Lung (tissue), 12 donors: ENCODE measurements around the gene RER1. TPM values are rescaled to one million over a fixed set of nuclear protein-coding genes. Genes with fewer than 3 reads are reported as not detected.

ENCODE experiments used
- ATAC-seq: fragments of 200-7000 bp; cut with Tn5 transposase; one replicate; pipeline ENCODE4 v1.9.1; 2020; ENCODE audit warnings: moderate number of reproducible peaks; ENCODE audit not compliant: insufficient read depth, low FRiP score
- DNase-seq, 3 donors: peaks; one replicate each; pipeline ENCODE4 v3.0.0-alpha.2; 2013 to 2017
- H3K27ac ChIP-seq, 2 donors: one replicate each; pipeline ENCODE4 v1.5.1; 2013; ENCODE audit warnings: mild to moderate bottlenecking in 2 of 2, moderate library complexity in 2 of 2, control low read depth in 1 of 2, inconsistent platforms in 1 of 2, low read depth in 1 of 2, low read length in 1 of 2
- H3K27me3 ChIP-seq, 3 donors: one replicate each; pipeline ENCODE4 v1.5.1; 2013; ENCODE audit warnings: low read length in 2 of 3; ENCODE audit not compliant: control insufficient read depth in 3 of 3, insufficient read depth in 3 of 3
- H3K36me3 ChIP-seq, 4 donors: one replicate each; pipeline ENCODE4 v1.5.1; 2013; ENCODE audit warnings: low read length in 4 of 4, mild to moderate bottlenecking in 1 of 4, moderate library complexity in 1 of 4; ENCODE audit not compliant: control insufficient read depth in 4 of 4, insufficient read depth in 4 of 4
- H3K4me1 ChIP-seq, 5 donors: one replicate each; pipeline ENCODE4 v1.5.1; 2013; ENCODE audit warnings: low read length in 5 of 5, mild to moderate bottlenecking in 2 of 5, moderate library complexity in 1 of 5; ENCODE audit not compliant: control insufficient read depth in 5 of 5, insufficient read depth in 5 of 5
- H3K4me3 ChIP-seq: one replicate; pipeline ENCODE4 v1.5.1; 2013; ENCODE audit warnings: mild to moderate bottlenecking, control low read depth, moderate library complexity
- H3K9ac ChIP-seq, 2 donors: one replicate each; pipeline ENCODE4 v1.5.1; 2013; ENCODE audit warnings: low read length in 2 of 2, control low read depth in 1 of 2; ENCODE audit not compliant: insufficient read depth in 1 of 2
- H3K9me3 ChIP-seq, 4 donors: one replicate each; pipeline ENCODE4 v1.5.1; 2013; ENCODE audit warnings: low read length in 3 of 4, mild to moderate bottlenecking in 1 of 4, moderate library complexity in 1 of 4; ENCODE audit not compliant: control insufficient read depth in 4 of 4, insufficient read depth in 3 of 4
- CTCF ChIP-seq: IDR thresholded peaks from 2 replicates; pipeline ENCODE4 v1.5.1; 2012; ENCODE audit warnings: mild to moderate bottlenecking; ENCODE audit errors: control extremely low read depth, extremely low read depth
- WGBS, 2 donors: extraction: QIAGEN DNeasy Blood & Tissue Kit; methylation state at CpG; one replicate each; pipeline ENCODE4 v1.1.7; 2013; 5-methylcytosine and 5-hydroxymethylcytosine counted together
- polyA plus RNA-seq, 2 donors: library from polyadenylated mRNA; stranded (reverse); fragments of 200-250 nt; gene quantifications; one replicate each; pipeline ENCODE4 v1.2.1, GENCODE V29; 2013
- total RNA-seq, 2 donors: library from RNA; depleted of rRNA in 1 of 2; stranded (reverse); fragments of >200 nt in 1 of 2; gene quantifications; one replicate each; pipeline ENCODE4 v1.2.1, GENCODE V29; 2014 to 2021
- donor health status: control.
- donor health status: control.
- donor health status: Bipolar disorder and iron deficiency.
- donor health status: healthy.
- donor health status: DM: yes; HTN: yes; CAD: no.

The RER1 gene
- total and polyA plus RNA-seq, 4 donors: 71.7 to 134 (median 87.9) TPM

DNA sequence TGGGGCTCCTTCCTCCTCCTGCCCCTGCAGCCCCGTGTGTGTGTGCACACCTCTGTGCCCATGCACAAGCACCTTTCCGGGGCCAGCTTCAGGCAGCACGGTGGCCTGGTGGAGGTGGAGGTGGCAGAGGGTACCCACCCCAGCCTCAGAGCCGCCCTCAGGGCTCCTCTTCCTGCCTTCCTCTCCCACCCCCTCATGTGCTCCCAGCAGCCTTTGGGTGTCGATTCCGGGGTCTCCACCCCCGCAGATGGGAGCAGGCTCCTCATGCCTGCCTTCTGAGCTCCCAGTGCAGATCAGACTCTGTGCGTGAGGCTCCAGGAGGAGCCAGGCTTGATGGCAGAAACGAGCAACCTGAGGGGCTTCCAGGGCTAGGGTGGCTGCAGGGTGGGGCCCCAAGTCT lies 55.2 kb downstream of the RER1 start:
- ATAC-seq (no peak), DNase-seq (no peak)
- Histone ChIP-seq H3K9me3 (peaks cover 0 to 4% (median 0%) of the 10 kb centered on the region in 4 donors), H3K27me3 (peaks cover 6 to 31% (median 30%) of the 10 kb centered on the region in 3 donors), H3K4me1 (peaks cover 0 to 14% (median 0%) of the 10 kb centered on the region in 5 donors), H3K36me3 (no peaks in the 10 kb centered on the region), H3K27ac (no peak overlapping the region), H3K9ac (no peak overlapping the region), H3K4me3 (no peak overlapping the region)
- WGBS, 2 donors: 48 to 53% methylated on average over 7 to 9 of the region's 9 CpGs
- TF ChIP-seq CTCF: no peak

DNA sequence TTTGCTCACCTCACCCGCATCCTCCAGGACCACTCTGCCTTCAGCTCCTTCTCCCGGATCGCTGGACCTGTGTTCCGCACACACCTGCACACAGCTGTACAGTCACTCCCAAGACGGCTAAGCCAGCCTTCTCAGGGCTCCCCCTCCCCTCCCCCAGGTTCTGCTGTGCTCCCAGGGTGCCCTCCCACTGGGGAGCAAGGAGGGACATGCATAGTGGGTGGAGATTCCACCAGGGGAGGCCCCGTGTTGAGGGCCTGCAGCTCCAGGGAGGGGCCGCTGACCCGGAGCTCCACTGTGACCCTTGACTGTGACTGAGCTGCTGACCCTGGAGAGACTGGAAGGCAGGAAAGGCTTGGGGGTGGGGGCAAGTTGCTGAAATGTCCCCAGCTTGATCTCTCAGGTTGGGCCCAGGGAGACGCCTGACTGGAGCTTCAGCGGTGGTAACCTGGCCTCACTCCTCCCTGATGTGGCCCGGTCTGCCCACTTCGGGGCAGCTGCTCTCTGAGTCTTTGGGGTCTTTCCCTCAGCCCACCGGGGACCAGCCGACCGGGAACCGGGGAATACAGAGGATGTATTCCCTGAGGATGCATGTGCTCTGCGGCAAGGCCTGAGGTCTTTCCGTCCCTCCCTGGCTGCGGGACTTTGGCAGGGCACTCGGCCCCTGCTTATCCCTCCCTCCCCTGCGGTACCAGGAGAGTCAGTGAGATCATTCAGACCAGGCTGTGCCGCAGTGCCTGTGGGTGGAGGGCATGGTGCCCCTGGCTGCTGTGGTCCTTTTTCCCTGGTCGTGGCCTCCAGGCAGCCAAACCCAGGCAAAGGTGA lies 55.8 kb downstream of the RER1 start:
- no peak overlapping the region for H3K4me3 ChIP-seq
- 55 to 66% methylated on average over 23 of the region's 23 CpGs for WGBS, 2 donors
- H3K9me3 ChIP-seq: peaks cover 0 to 4% (median 0%) of the 10 kb centered on the region in 4 donors
- H3K27ac ChIP-seq: no peak overlapping the region
- DNase-seq: no peak
- H3K9ac ChIP-seq: no peak overlapping the region
- no peaks in the 10 kb centered on the region for H3K36me3 ChIP-seq
- peaks cover 6 to 26% (median 25%) of the 10 kb centered on the region in 3 donors for H3K27me3 ChIP-seq
- peaks cover 0 to 14% (median 0%) of the 10 kb centered on the region in 5 donors for H3K4me1 ChIP-seq
- no peak for ATAC-seq
- no peak for TF ChIP-seq CTCF

- Histone ChIP-seq H3K36me3 (no peaks in the 10 kb centered on the region), H3K9me3 (peaks cover 0 to 4% (median 0%) of the 10 kb centered on the region in 4 donors), H3K4me1 (peaks cover 0 to 9% (median 0%) of the 10 kb centered on the region in 5 donors), H3K4me3 (no peak overlapping the region), H3K27me3 (peaks cover 6 to 21% (median 19%) of the 10 kb centered on the region in 3 donors), H3K9ac (no peak overlapping the region), H3K27ac (no peak overlapping the region)
- DNase-seq (no peak), ATAC-seq (no peak)
- no peak for TF ChIP-seq CTCF
- 47 to 48% methylated on average over 18 of the region's 18 CpGs for WGBS, 2 donors
Observed at GRCh38 chr1:2448098-2448445, 56.4 kb downstream of the RER1 start.
